Activated naive CD4-positive, alpha-beta T cell treated with anti-CD3 and anti-CD28 coated beads, Interleukin-2, amount 50 U/mL, for 24 hours (primary cell): ENCODE results near the gene ACP2.
"Not testable (repeated sequence)": the region's sequence is repeated elsewhere in the genome, so short reads cannot be mapped to it uniquely, and the experiment has no call there.

Source experiments
- H3K27ac Mint-ChIP-seq: one replicate; pipeline ENCODE4 v1.8.0; 2021; ENCODE audit warnings: mild to moderate bottlenecking, mixed read lengths
- H3K27me3 Mint-ChIP-seq: one replicate; pipeline ENCODE4 v1.8.0; 2021; ENCODE audit warnings: mixed read lengths
- H3K36me3 Mint-ChIP-seq: one replicate; pipeline ENCODE4 v1.8.0; 2021; ENCODE audit warnings: mixed read lengths
- H3K4me1 Mint-ChIP-seq: one replicate; pipeline ENCODE4 v1.8.0; 2021; ENCODE audit warnings: mixed read lengths
- H3K4me3 Mint-ChIP-seq: one replicate; pipeline ENCODE4 v1.8.0; 2021; ENCODE audit warnings: mild to moderate bottlenecking, mixed read lengths
- H3K9me3 Mint-ChIP-seq: one replicate; pipeline ENCODE4 v1.8.0; 2021; ENCODE audit warnings: mixed read lengths

The ACP2 gene

GRCh38 chr11:47207459-47207858 lies 41.2 kb downstream of the ACP2 start:
- Mint-ChIP-seq H3K27me3 (no peaks in the 10 kb centered on the region), H3K36me3 (no peaks in the 10 kb centered on the region), H3K9me3 (no peaks in the 10 kb centered on the region), H3K27ac (no peak overlapping the region), H3K4me1 (no peaks in the 10 kb centered on the region), H3K4me3 (no peak overlapping the region)

- H3K4me3 Mint-ChIP-seq, H3K36me3 Mint-ChIP-seq, H3K27me3 Mint-ChIP-seq, H3K4me1 Mint-ChIP-seq, H3K9me3 Mint-ChIP-seq, H3K27ac Mint-ChIP-seq: not testable (repeated sequence)
Observed at GRCh38 chr11:47206577-47206976, 42.0 kb downstream of the ACP2 start.

- Mint-ChIP-seq H3K9me3 (no peaks in the 10 kb centered on the region), H3K4me1 (no peaks in the 10 kb centered on the region), H3K27me3 (no peaks in the 10 kb centered on the region), H3K36me3 (no peaks in the 10 kb centered on the region), H3K4me3 (no peak overlapping the region), H3K27ac (no peak overlapping the region)
Observed at GRCh38 chr11:47204637-47204989, 44.0 kb downstream of the ACP2 start.

GRCh38 chr11:47202576-47202975 lies 46.0 kb downstream of the ACP2 start:
- H3K36me3 Mint-ChIP-seq = no peaks in the 10 kb centered on the region
- H3K4me1 Mint-ChIP-seq = no peaks in the 10 kb centered on the region
- no peaks in the 10 kb centered on the region for H3K9me3 Mint-ChIP-seq
- no peaks in the 10 kb centered on the region for H3K27me3 Mint-ChIP-seq
- H3K4me3 Mint-ChIP-seq = no peak overlapping the region
- H3K27ac Mint-ChIP-seq = no peak overlapping the region

- H3K27me3 Mint-ChIP-seq = no peaks in the 10 kb centered on the region
- H3K27ac Mint-ChIP-seq = no peak overlapping the region
- H3K4me3 Mint-ChIP-seq = no peak overlapping the region
- no peaks in the 10 kb centered on the region for H3K4me1 Mint-ChIP-seq
- no peaks in the 10 kb centered on the region for H3K36me3 Mint-ChIP-seq
- H3K9me3 Mint-ChIP-seq = no peaks in the 10 kb centered on the region
Observed at GRCh38 chr11:47201015-47201414, 47.6 kb downstream of the ACP2 start.

- H3K27ac Mint-ChIP-seq, H3K9me3 Mint-ChIP-seq, H3K4me1 Mint-ChIP-seq, H3K4me3 Mint-ChIP-seq, H3K36me3 Mint-ChIP-seq, H3K27me3 Mint-ChIP-seq: not testable (repeated sequence)
Observed at GRCh38 chr11:47198161-47198560, 50.5 kb downstream of the ACP2 start.

GRCh38 chr11:47192111-47192510 lies 56.5 kb downstream of the ACP2 start:
- H3K9me3 Mint-ChIP-seq = no peaks in the 10 kb centered on the region
- H3K36me3 Mint-ChIP-seq = no peaks in the 10 kb centered on the region
- no peaks in the 10 kb centered on the region for H3K4me1 Mint-ChIP-seq
- no peak overlapping the region for H3K27ac Mint-ChIP-seq
- H3K4me3 Mint-ChIP-seq = no peak overlapping the region
- H3K27me3 Mint-ChIP-seq = no peaks in the 10 kb centered on the region

- H3K4me3 Mint-ChIP-seq, H3K27me3 Mint-ChIP-seq, H3K27ac Mint-ChIP-seq, H3K4me1 Mint-ChIP-seq, H3K9me3 Mint-ChIP-seq, H3K36me3 Mint-ChIP-seq: not testable (repeated sequence)
Observed at GRCh38 chr11:47191137-47191536, 57.5 kb downstream of the ACP2 start.
